Effector CD4-positive, alpha-beta T cell (primary cell): ENCODE measurements around the gene RSPO4.
"Not testable (repeated sequence)": the region's sequence is repeated elsewhere in the genome, so short reads cannot be mapped to it uniquely, and the experiment has no call there.

ENCODE experiments used
- DNase-seq: peaks from one replicate; pipeline ENCODE4 v3.0.0-alpha.2; 2020

The RSPO4 gene

GRCh38 chr20:1003920-1004697, 2.0 kb upstream of the RSPO4 start:
- no peak for DNase-seq

GRCh38 chr20:1002682-1003561, 811 bp upstream of the RSPO4 start:
- no peak for DNase-seq

GRCh38 chr20:1001116-1001515, 995 bp downstream of the RSPO4 start:
- DNase-seq: no peak

- no peak for DNase-seq
These were observed 3.8 kb downstream of the RSPO4 start for GRCh38 chr20:998231-998830.

GRCh38 chr20:997486-997885, 4.6 kb downstream of the RSPO4 start:
- DNase-seq: no peak

GRCh38 chr20:997016-997415, 5.1 kb downstream of the RSPO4 start:
- DNase-seq: no peak

- no peak for DNase-seq
These were observed 6.9 kb downstream of the RSPO4 start for GRCh38 chr20:995170-995569.

GRCh38 chr20:992801-993535, 9.1 kb downstream of the RSPO4 start:
- DNase-seq: no peak

GRCh38 chr20:991850-992249, 10.3 kb downstream of the RSPO4 start:
- DNase-seq: no peak

- DNase-seq: no peak
These were observed 11.7 kb downstream of the RSPO4 start for GRCh38 chr20:990293-990959.

GRCh38 chr20:988272-988671, 13.8 kb downstream of the RSPO4 start:
- no peak for DNase-seq

- DNase-seq: no peak
These were observed 14.4 kb downstream of the RSPO4 start for GRCh38 chr20:987677-988076.

GRCh38 chr20:986733-987355, 15.3 kb downstream of the RSPO4 start:
- no peak for DNase-seq

- DNase-seq: not testable (repeated sequence)
These were observed 17.1 kb downstream of the RSPO4 start for GRCh38 chr20:984994-985393.

GRCh38 chr20:982754-983153, 19.4 kb downstream of the RSPO4 start:
- no peak for DNase-seq

- DNase-seq: no peak
These were observed 25.1 kb downstream of the RSPO4 start for GRCh38 chr20:977021-977420.

GRCh38 chr20:976033-976432, 26.1 kb downstream of the RSPO4 start:
- DNase-seq: no peak

- no peak for DNase-seq
These were observed 28.3 kb downstream of the RSPO4 start for GRCh38 chr20:973785-974194.

- DNase-seq: no peak
These were observed 29.9 kb downstream of the RSPO4 start for GRCh38 chr20:972256-972655.

GRCh38 chr20:971346-971745, 30.8 kb downstream of the RSPO4 start:
- no peak for DNase-seq

GRCh38 chr20:969868-970267, 32.2 kb downstream of the RSPO4 start:
- DNase-seq: no peak
